K562 (cell line): ENCODE data around the gene FTL. TPM values are rescaled to one million over a fixed set of nuclear protein-coding genes. Genes with fewer than 3 reads are reported as not detected.
A peak's percentile ranks its signal among the peaks of the same experiment; 100 is the strongest.

ENCODE experiments used
- ADNP ChIP-seq: fragments of 200-800 bp; sonication (Bioruptor generic); IDR thresholded peaks from 2 replicates; pipeline ENCODE4 v1.6.1; 2016; ENCODE audit warnings: missing genetic modification characterization, missing compliant biosample characterization
- CAMTA2 ChIP-seq: fragments of 250-450 bp; sonication (Bioruptor Pico); conservative IDR thresholded peaks from 2 replicates; pipeline ENCODE4 v1.5.1; 2022
- CCAR2 ChIP-seq: fragments of 200-400 bp; formaldehyde crosslinking; IDR thresholded peaks from 2 replicates; pipeline ENCODE4 v1.6.1; 2017; ENCODE audit warnings: mild to moderate bottlenecking, low read depth, low read length
- DPF2 ChIP-seq: fragments of 450-650 bp; IDR thresholded peaks from 2 replicates; pipeline ENCODE4 v1.6.1; 2016
- GTF2F1 ChIP-seq: IDR thresholded peaks from 2 replicates; pipeline ENCODE4 v1.6.1; 2011; ENCODE audit warnings: low read depth, low read length, improper control_type of control experiment
- RFX7 ChIP-seq: fragments of 250-450 bp; sonication (Bioruptor Pico); IDR thresholded peaks from 2 replicates; pipeline ENCODE4 v1.5.1; 2021; ENCODE audit warnings: mild to moderate bottlenecking
- ZBTB5 ChIP-seq: fragments of 450-650 bp; IDR thresholded peaks from 2 replicates; pipeline ENCODE4 v1.6.1; 2017; ENCODE audit warnings: antibody characterized with exemption
- ZC3H4 ChIP-seq: sonication (generic); formaldehyde crosslinking; IDR thresholded peaks from 2 replicates; pipeline ENCODE4 v1.9.0; 2021; ENCODE audit warnings: missing genetic modification reagents, borderline replicate concordance
- ZNF12 ChIP-seq: sonication (generic); formaldehyde crosslinking; IDR thresholded peaks from 2 replicates; pipeline ENCODE4 v1.4.0; 2020; ENCODE audit warnings: mild to moderate bottlenecking, missing genetic modification reagents
- ZNF184 ChIP-seq: sonication (generic); formaldehyde crosslinking; IDR thresholded peaks from 2 replicates; pipeline ENCODE4 v1.5.0; 2020; ENCODE audit warnings: missing genetic modification reagents
- ZNF311 ChIP-seq: fragments of 250-450 bp; sonication (Bioruptor Pico); IDR thresholded peaks from 2 replicates; pipeline ENCODE4 v1.4.0; 2020; ENCODE audit warnings: mild to moderate bottlenecking, moderate library complexity
- ZNF384 ChIP-seq: IDR thresholded peaks from 2 replicates; pipeline ENCODE4 v1.6.1; 2012; ENCODE audit warnings: low read depth, low read length, improper control_type of control experiment
- ZNF512 ChIP-seq: IDR thresholded peaks from 2 replicates; pipeline ENCODE4 v1.6.1; 2016; ENCODE audit warnings: missing genetic modification characterization, missing compliant biosample characterization
- ZNF551 ChIP-seq: fragments of 250-450 bp; sonication (Bioruptor Pico); IDR thresholded peaks from 2 replicates; pipeline ENCODE4 v1.5.0; 2021; ENCODE audit warnings: mild to moderate bottlenecking, moderate library complexity
- polyA plus RNA-seq, 8 experiments: library from polyadenylated mRNA; depleted of rRNA in 4 of 8; stranded (reverse) in 5 of 8; unstranded in 3 of 8; fragments of >200 nt; fragmentation: Nextera tagmentation in 2 of 8; fragmentation: Illumina TruSeq in 1 of 8; extraction: Ambion mirVana in 2 of 8; extraction: Trizol in 1 of 8; gene quantifications; 2 replicates each; pipeline versions ENCODE4 v1.2.1 to v1.2.3, GENCODE V29; 2011 to 2014; ENCODE audit warnings: inconsistent platforms in 1 of 8, missing spikeins in 1 of 8
- total RNA-seq, 7 experiments: library from RNA; depleted of rRNA in 6 of 7; stranded (reverse); fragments of >200 nt in 6 of 7; fragmentation: Illumina TruSeq in 2 of 7; extraction: Trizol in 2 of 7; gene quantifications; 2 replicates each; pipeline versions ENCODE4 v1.2.1 to v1.2.3, GENCODE V29; 2011 to 2021; ENCODE audit warnings: low replicate concordance in 1 of 7

FTL gene
- total and polyA plus RNA-seq, 9 of the 15 experiments (the other 6 are each of a cell fraction or from before 2014, with no cell fraction given), result 1,231 to 27,415 (median 3,965) TPM

GRCh38 chr19:48965806-48966540 lies 864 bp downstream of the FTL start (continued):
- TF ChIP-seq ADNP (tag) (no peak), ZBTB5 (0 out of 2 replicates have a peak, but pooled peaks have one; percentile 38), ZNF384 (no peak), ZNF184 (CRISPR knock-in tag) (no peak), DPF2 (0 out of 2 replicates have a peak, but pooled peaks have one; percentile 5), ZNF551 (no peak), ZNF311 (no peak), GTF2F1 (no peak), CCAR2 (no peak), ZNF12 (0 out of 2 replicates have a peak, but pooled peaks have one; percentile 5), ZC3H4 (CRISPR knock-in tag) (peak; percentile 31), ZNF512 (tag) (peak; percentile 19; the same call in 1 of the 2 replicates), RFX7 (0 out of 2 replicates have a peak, but pooled peaks have one; percentile 47), CAMTA2 (CRISPR knock-in tag) (no peak)
